ENCODE results near the gene UBR3.

Gene UBR3

DNA sequence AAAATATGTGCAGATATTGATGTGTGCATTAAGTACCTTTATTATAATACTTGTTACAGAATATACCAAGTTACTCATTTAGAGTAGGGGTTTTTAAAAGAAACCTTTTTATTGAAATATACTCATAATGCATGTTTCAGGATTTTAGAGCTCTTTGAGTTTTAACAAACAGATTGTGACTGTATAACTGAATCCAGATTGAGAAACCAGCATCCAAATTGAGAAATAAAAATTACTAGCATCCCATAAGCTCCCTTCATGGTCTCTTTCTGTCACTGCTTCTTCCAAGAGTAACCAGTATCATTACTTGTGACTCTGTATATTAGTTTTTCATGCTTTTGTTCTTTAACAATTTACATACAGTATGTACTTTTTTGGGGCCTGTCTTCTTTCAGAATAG lies 156.9 kb downstream of the UBR3 start:
- in situ Hi-C loops (cut with HindIII; ENCODE audit: low sequenced_read_pairs): no loop called here

DNA sequence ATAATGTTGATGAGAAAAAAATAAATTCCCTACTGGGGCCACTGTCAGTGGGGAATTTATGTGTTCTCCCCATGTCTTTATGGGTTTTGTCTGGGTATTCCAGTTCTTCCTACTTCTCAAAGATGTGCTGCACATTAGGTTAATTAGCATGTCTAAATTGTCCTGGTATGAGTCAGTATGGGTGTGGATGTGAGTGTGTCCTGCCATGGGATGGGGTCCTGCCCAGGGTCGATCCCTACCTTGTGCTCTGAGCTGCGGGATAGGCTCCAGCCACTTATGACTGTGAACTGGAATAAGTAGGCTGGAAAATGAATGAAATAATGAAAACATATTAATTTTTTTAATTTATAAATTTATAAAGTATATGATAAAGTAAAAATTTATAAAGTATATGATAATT lies 167.5 kb downstream of the UBR3 start:
- in situ Hi-C loops (cut with HindIII; ENCODE audit: low sequenced_read_pairs): no loop called here

- in situ Hi-C loops (cut with HindIII; ENCODE audit: low sequenced_read_pairs): no loop called here
Observed at GRCh38 chr2:169997140-169997887, 170.1 kb downstream of the UBR3 start.

DNA sequence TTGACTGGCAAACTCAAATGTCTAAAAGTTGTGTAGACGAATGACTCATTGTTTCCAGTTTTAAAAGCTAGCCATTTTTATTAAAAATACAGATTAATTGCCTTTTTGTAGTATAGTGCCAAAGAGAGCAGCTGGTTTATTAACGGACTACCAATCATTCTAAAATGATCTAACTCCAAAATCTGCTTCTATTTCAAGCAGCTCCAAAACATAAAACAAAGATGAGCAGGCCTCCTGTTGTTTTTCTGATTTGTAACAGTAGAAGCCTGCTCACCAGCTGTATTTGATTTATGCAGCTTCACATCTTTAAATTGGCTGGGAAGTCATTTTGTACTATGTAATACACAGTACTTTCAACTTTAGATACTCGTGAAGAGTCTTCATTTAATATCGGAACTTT lies 171.8 kb downstream of the UBR3 start:
- in situ Hi-C loops (cut with HindIII; ENCODE audit: low sequenced_read_pairs): no loop called here

DNA sequence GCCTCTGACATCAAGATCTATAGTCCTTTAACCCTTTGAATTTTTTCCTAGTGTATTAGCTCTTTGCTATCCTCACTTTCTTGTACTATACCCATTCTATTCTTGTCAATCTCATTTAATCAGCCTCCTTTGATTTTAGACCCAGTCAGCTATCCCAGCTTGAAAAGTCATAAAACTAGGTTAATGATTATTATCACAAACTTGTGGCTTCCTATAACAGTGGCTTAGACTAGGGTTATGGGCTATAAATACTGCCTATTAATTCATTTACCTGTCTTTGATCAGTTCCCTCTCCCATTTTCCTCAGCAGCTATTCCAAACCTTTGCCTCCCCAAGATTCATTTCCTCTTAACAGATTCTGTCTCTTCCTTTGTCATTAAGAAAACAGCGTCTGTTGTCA lies 174.8 kb downstream of the UBR3 start:
- in situ Hi-C loops (cut with HindIII; ENCODE audit: low sequenced_read_pairs): no loop called here

GRCh38 chr2:170005702-170006101 lies 178.4 kb downstream of the UBR3 start:
- in situ Hi-C loops (cut with HindIII; ENCODE audit: low sequenced_read_pairs): no loop called here

DNA sequence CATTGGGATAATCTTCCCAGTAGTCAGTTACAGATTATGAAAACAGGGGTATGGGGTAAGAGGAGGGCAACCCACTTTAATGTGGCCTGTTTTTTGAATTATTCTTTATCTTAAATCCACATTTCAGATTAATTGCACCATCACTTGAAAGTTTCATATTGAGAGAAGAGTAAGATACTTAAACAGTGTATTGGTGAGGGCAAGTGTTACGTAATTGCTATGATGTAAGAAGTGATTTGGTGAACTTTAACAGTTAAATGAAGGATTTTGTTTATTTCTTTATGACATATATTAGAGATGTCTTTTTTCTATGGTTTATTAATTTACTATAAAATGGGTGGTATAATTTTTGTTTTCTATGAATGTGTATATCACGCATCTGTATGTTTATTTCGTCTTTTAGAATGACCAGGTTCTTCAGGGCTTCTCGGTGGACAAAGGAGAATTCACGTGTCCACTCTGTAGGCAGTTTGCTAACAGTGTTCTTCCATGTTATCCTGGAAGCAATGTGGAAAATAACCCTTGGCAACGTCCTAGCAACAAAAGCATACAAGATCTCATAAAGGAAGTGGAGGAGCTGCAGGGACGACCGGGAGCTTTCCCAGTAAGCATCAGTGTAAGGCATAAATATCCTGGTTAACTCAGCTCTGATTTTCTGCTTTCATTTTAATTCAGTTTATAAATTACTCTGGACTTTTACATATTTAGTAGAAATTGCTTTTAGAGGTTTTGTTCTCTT lies 179.5 kb downstream of the UBR3 start:
- in situ Hi-C loops (cut with HindIII; ENCODE audit: low sequenced_read_pairs): no loop called here

- in situ Hi-C loops (cut with HindIII; ENCODE audit: low sequenced_read_pairs): no loop called here
Observed at GRCh38 chr2:170009209-170009608, 182.0 kb downstream of the UBR3 start.

DNA sequence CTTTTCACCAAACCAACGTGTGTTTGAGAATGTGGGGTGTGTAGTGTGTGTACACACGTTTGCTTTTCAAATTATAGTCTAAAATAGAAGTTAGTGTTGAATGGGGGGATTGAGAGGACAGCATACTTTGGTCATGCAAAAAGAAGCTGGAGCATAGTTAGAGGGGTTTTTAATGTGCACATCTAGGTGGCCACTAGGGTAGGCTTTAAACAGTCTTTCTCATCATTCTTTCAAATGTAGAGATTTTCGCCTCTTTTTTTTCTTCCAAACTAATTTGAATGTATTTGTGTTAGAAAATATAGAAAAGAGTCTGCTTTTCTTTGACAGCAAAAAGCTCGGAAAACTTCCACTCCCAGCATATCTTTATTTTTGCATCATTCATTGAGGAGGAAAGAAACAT lies 185.5 kb downstream of the UBR3 start:
- in situ Hi-C loops (cut with HindIII; ENCODE audit: low sequenced_read_pairs): no loop called here

- in situ Hi-C loops (cut with HindIII; ENCODE audit: low sequenced_read_pairs): no loop called here
Observed at GRCh38 chr2:170013802-170014551, 186.7 kb downstream of the UBR3 start.

DNA sequence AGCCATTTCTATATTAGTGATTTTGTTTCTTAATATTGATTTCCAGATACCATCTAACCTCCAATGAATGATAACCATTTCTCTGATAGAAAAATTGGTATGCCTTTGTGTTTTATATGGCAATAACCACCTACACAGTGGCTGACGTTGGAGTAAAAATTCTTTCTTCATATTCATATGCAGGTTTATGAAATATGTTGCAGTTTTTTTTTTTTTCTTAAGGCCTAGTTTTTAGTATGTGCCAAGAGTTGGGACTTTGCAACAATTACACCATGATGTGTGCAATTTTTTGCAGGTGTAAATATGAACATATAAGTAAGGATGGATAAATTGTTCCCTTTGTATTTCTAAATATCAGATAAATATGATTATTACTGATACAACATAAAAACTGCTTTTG lies 187.5 kb downstream of the UBR3 start:
- in situ Hi-C loops (cut with HindIII; ENCODE audit: low sequenced_read_pairs): no loop called here

DNA sequence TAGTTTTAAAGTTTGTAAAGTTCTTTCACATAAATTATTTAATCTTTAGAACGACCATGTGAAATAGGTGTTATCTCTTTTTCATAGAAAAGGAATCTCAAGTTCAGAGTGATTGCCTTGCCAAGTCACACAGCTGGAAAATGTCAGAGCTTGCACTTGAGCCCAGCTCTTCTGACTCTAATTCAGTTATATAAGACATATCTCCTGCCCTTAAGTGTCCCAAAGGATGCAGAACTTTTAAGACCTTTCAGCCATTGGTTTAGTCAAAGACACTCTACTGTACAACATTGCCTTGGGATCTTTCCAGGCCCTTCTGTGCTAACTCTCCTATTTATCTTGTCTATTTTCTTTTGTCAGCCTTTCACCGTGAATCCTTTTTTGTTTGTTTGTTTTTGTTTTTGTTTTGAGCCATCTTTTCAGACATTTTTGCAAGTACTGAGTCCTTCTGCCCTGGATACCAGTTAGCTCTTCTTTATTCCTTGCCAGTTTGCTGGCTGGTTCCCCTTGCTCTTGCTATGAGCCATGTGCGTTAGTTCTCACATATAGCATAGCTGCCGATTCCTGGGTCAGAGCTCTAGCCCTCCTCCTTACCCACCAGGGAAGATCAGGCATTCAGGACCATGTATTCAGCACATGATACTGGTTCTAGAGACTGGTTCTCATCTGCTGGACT lies 190.7 kb downstream of the UBR3 start:
- in situ Hi-C loops (cut with HindIII; ENCODE audit: low sequenced_read_pairs): no loop called here

DNA sequence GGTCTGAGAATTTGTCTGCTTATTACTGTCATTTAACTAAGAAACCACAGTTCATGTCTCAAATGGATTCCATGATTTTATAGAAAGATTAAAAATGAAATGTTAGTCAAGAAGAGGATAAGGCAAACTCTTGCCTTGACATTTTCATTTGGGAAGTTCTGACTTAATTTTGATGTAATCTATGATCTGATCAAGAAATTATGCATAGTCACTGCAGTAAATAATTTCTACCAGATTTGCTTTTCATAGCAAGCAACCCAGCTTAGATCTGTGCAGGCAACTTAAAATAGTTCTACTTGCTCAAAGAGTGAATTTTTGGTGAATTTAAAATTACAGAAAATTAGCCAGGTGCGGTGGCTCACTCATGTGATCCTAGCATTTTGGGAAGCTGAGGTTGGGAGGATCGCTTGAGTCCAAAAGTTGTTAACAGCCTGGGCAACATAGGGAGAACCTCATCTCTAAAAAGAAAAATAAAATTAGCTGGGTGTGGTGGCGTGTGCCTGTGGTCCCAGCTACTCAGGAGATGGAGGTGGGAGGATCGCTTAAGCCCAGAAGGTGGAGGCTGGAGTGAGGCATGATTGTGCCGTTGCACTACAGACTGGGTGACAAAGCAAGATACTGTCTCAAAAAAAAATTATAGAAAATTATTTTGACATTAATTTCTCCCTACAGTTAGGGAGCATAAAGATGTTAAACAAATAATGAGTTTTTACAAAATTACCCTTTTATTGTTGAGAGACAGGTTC lies 192.0 kb downstream of the UBR3 start:
- in situ Hi-C loops (cut with HindIII; ENCODE audit: low sequenced_read_pairs): no loop called here

- in situ Hi-C loops (cut with HindIII; ENCODE audit: low sequenced_read_pairs): no loop called here
Observed at GRCh38 chr2:170020777-170021176, 193.5 kb downstream of the UBR3 start.

- in situ Hi-C loops (cut with HindIII; ENCODE audit: low sequenced_read_pairs): no loop called here
Observed at GRCh38 chr2:170022692-170023091, 195.4 kb downstream of the UBR3 start.

DNA sequence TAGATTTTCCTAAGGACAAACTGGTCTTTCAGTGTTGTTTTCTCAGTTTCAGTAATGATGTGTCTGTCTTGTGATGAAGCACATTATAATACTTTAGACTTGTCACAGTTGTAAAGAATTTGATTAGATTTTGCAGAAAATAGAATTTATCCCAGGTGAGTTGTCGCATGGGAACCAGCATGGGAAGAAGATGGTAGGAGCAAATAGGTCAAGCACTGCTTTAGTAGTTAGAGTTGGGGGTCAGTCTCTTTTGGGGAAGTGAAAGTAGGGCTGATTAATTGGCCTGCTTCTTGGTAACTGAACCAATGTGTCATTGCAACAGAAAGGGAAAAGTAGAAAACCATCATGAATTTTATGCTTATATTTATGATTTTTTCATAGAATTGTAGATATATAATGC lies 197.5 kb downstream of the UBR3 start:
- in situ Hi-C loops (cut with HindIII; ENCODE audit: low sequenced_read_pairs): no loop called here

- in situ Hi-C loops (cut with HindIII; ENCODE audit: low sequenced_read_pairs): no loop called here
Observed at GRCh38 chr2:170025223-170025622, 198.0 kb downstream of the UBR3 start.

DNA sequence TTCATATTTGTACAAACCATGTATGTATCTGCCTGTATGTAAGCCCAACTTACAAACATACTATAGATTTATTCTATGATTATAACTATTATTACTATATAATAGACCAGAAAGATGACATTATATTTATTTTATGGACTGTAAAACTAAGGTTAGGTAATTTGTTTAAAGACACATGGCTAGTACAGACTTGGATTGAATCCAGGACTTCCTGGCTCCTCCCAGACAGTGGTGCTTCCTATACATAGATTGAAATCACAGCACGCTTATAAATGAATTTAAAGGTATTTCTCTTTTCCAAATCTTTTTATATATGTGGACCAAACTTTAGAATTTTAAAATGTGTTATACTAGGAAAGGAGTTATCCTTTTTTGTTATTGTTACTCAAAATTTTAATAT lies 199.1 kb downstream of the UBR3 start:
- in situ Hi-C loops (cut with HindIII; ENCODE audit: low sequenced_read_pairs): no loop called here

DNA sequence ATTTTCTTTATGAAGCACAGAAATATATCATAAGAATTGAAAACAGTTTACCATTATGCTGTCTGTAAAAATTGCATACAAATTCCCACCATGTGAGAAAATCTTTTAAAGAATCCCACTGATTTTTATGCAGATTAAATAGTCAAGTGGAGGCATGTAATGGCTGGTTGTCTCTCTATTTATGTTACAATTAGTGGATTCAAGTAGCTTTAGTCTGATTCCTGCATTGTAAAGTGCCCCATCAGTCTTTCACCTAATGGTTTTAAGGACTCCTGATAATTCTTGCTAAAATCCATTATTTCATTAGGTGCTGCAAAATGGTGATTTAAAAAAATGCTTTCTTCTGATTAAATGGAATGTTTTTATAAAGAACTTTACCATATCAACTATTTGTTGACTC lies 202.3 kb downstream of the UBR3 start:
- in situ Hi-C loops (cut with HindIII; ENCODE audit: low sequenced_read_pairs): no loop called here

GRCh38 chr2:170030040-170030439 lies 202.8 kb downstream of the UBR3 start:
- in situ Hi-C loops (cut with HindIII; ENCODE audit: low sequenced_read_pairs): no loop called here

GRCh38 chr2:170031288-170031687 lies 204.0 kb downstream of the UBR3 start:
- in situ Hi-C loops (cut with HindIII; ENCODE audit: low sequenced_read_pairs): no loop called here

Measured in endothelial cell of hepatic sinusoid (primary cell).